CD4-positive, alpha-beta T cell treated with Interleukin-21 for 1 hour (primary cell): ENCODE measurements around the gene MAST2.

Experiments
- DNase-seq: peaks from one replicate; pipeline ENCODE4 v3.0.0-alpha.2; 2020

Gene MAST2

DNA sequence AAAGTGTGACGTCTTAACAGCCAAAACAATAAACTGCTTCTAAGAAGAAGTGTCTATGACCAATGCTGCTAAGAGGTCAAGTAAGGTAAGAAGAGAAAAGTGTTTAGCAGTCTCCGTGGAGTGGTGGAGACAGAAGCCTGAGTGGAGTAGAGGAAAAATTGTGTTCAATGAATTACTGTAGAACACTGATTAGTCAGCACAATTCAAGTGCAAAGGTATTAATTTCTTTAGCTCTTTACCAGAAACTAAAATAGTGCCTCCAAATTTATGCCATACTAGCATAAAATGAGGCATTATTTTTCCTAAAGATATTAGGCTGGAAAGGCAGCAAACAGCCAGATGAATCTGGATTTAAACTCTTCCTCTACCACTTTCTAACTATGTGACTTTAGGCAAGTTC lies 272.9 kb downstream of the MAST2 start:
- no peak for DNase-seq

DNA sequence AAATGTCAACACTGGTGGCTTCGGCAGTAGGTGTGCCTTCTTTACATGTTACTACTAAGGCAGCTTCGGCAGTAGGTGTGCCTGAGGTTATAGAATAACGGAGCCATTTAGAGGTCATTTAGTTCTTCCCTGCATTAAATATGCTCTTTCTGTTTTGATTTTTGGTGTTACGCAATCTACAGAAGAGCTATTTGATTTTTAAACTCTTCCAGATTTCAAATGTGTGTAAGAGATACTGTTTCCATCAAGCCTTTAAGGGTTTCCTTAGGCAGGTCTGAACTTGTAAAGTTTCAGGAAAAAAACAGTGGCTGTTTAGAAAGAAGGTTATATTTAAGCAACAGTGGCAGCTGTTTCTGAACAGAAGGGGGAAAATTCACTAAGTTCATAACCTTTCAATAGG lies 274.2 kb downstream of the MAST2 start:
- DNase-seq = no peak

DNA sequence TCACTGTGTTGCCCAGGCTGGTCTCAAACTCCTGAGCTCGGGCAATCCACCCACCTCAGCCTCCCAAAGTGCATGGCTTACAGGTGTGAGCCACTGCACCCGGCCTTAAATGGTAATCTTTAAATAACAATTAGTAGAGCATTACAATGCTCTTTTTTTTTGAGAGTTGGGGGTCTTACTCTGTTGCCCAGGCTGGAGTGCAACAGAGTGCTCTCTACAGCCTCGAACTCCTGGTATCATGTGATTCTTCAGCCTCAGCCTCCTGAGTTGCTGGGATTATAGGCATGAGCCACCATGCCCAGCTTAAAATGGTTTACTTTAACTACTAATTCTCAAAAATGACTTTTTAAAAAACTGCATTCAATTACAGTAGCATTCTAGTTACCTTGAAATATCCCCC lies 276.8 kb downstream of the MAST2 start:
- no peak for DNase-seq

DNA sequence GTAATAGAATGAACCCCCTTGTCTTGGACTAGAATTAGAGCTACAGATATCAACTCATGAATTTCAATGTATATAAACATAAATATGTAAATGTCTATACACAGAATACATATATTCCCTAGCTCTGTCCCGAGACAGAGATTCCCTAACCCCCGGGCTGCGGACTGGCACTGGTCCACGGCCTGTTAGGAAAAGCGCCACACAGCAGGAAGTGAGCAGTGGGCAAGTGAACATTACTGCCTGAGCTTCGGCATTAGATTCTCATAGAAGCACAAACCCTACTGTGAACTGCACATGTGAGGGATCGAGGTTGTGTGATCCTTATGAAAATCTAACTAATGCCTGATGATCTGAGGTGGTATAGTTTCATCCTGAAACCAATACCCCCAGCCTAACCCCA lies 277.8 kb downstream of the MAST2 start:
- DNase-seq = no peak

DNA sequence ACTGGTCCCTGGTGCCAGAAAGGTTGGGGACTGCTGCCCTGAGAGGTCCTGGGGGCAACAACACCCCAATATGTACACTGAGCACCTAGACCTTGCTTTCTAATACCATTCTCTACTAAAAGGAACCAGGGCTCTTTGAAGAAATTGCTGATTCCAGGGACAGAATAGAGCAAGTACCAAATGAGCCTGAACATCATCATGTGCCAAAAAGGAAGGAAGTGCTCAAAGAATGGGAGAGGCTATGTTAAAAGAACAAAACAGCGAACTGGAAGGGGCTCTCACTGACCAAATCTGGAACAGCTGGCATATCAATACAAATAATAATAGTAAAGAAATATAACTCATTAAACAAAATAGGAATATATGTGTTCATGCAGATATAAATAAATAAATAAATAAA lies 278.2 kb downstream of the MAST2 start:
- DNase-seq = no peak

DNA sequence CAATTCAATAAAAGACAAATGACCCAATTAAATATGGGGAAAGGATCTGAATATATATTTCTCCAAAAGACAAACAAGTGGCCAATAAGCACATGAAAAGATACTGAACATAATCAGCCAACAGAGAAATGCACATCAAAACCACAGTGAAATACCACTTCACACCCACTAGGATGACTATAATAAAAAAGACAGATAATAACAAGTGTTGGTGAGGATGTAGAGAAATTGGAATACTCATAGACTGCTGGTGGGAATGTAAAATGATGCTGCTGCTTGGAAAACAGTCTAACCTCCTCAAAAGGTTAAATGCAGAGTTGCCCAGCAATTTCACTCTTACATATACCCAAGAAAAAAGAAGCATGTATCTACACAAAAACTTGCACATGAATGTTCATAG lies 280.2 kb downstream of the MAST2 start:
- DNase-seq = no peak

DNA sequence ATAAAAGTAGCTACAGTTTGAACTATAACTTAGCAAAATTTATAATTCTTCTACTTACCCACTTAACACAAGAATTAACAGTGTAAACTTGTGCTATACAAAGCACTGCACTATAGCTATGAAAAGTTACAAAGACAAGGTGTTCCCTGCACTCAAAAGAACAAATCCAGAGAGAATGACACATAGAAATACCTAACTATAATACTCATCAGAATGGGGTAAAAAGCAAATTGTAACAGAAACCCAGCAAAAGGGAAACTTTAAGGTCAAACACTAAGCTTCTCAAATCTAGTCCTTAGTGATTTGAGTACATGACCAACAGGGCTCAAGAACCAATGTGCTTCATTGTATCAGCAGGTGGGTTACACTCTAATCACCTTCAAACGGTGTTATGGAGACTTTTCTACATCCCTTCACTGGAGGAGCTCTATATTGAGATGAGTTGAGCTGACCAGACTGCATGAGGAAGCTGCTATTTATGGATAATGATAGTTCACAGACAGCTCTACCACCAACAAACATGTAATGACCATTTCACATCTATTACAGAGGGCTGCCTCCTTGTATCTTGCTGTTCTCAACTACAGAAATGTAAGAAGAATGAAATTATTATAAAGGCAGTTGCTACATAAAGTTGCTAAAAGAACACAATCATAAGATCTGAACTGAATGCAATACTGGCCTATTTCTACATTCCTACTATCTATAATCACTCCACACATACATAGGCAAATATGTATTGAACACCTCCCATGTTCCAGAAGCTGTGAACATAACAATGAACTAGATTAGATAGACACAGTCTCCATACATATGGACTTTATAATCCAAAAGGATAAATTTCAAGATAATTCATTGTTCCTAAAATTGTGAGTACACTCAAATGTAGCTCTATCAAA lies 281.4 kb downstream of the MAST2 start:
- DNase-seq = no peak
